ENCODE results near the gene CDR2.

DNA sequence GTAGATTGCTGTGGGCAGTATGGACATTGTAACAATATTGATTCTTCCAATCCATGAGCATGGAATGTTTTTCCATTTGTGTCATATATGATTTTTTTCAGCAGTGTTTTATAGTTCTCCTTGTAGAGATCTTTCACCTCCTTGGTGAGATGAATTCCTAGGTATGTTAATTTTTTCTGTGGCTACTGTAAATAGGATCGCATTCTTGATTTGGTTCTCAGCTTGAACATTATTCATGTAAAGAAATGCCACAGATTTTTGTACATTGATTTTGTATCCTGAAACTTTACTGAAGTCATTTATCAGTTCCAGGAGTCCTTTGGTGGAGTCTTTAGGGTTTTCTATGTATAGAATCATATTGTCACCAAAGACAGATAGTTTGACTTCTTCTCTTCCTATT, 19.7 kb upstream of the CDR2 start:
- TF ChIP-seq MEF2D (tag; conservative IDR thresholded peaks at IDR 0.05; ENCODE audit: low read depth) (no peak), POLR2A (conservative IDR thresholded peaks at IDR 0.05) (no peak), XRCC5 (IDR thresholded peaks at IDR 0.05; ENCODE audit: low read depth, low read length) (no peak), ETV6 (IDR thresholded peaks at IDR 0.05; ENCODE audit: borderline replicate concordance in 1 of 2, low read depth in 2 of 2, low read length in 1 of 2) (no peak), ETV6 (CRISPR knock-in tag; IDR thresholded peaks at IDR 0.05; ENCODE audit: borderline replicate concordance) (no peak), CBX5 (IDR thresholded peaks at IDR 0.05; ENCODE audit: borderline replicate concordance, low read depth) (no peak), ZNF282 (CRISPR knock-in tag; IDR thresholded peaks at IDR 0.05) (no peak)
- TF ChIP-seq, protein P1, sequence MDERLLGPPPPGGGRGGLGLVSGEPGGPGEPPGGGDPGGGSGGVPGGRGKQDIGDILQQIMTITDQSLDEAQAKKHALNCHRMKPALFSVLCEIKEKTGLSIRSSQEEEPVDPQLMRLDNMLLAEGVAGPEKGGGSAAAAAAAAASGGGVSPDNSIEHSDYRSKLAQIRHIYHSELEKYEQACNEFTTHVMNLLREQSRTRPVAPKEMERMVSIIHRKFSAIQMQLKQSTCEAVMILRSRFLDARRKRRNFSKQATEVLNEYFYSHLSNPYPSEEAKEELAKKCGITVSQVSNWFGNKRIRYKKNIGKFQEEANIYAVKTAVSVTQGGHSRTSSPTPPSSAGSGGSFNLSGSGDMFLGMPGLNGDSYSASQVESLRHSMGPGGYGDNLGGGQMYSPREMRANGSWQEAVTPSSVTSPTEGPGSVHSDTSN (CRISPR knock-in tag; IDR thresholded peaks at IDR 0.05; ENCODE audit: low read depth): no peak
- TF ChIP-seq, protein P1 (tag; conservative IDR thresholded peaks at IDR 0.05; ENCODE audit: low read depth): no peak
- TF ChIP-seq, protein P2, sequence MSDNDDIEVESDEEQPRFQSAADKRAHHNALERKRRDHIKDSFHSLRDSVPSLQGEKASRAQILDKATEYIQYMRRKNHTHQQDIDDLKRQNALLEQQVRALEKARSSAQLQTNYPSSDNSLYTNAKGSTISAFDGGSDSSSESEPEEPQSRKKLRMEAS (CRISPR knock-in tag; IDR thresholded peaks at IDR 0.05): no peak
- TF ChIP-seq, protein P3, sequence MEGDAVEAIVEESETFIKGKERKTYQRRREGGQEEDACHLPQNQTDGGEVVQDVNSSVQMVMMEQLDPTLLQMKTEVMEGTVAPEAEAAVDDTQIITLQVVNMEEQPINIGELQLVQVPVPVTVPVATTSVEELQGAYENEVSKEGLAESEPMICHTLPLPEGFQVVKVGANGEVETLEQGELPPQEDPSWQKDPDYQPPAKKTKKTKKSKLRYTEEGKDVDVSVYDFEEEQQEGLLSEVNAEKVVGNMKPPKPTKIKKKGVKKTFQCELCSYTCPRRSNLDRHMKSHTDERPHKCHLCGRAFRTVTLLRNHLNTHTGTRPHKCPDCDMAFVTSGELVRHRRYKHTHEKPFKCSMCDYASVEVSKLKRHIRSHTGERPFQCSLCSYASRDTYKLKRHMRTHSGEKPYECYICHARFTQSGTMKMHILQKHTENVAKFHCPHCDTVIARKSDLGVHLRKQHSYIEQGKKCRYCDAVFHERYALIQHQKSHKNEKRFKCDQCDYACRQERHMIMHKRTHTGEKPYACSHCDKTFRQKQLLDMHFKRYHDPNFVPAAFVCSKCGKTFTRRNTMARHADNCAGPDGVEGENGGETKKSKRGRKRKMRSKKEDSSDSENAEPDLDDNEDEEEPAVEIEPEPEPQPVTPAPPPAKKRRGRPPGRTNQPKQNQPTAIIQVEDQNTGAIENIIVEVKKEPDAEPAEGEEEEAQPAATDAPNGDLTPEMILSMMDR (IDR thresholded peaks at IDR 0.05 in 2 of 3, conservative IDR thresholded peaks at IDR 0.05 in 1 of 3; ENCODE audit: insufficient read depth in 2 of 3, low read depth in 1 of 3, low read length in 3 of 3): no peak
- TF ChIP-seq, protein P4, sequence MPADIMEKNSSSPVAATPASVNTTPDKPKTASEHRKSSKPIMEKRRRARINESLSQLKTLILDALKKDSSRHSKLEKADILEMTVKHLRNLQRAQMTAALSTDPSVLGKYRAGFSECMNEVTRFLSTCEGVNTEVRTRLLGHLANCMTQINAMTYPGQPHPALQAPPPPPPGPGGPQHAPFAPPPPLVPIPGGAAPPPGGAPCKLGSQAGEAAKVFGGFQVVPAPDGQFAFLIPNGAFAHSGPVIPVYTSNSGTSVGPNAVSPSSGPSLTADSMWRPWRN (IDR thresholded peaks at IDR 0.05; ENCODE audit: low read depth): no peak
- TF ChIP-seq, protein P5, sequence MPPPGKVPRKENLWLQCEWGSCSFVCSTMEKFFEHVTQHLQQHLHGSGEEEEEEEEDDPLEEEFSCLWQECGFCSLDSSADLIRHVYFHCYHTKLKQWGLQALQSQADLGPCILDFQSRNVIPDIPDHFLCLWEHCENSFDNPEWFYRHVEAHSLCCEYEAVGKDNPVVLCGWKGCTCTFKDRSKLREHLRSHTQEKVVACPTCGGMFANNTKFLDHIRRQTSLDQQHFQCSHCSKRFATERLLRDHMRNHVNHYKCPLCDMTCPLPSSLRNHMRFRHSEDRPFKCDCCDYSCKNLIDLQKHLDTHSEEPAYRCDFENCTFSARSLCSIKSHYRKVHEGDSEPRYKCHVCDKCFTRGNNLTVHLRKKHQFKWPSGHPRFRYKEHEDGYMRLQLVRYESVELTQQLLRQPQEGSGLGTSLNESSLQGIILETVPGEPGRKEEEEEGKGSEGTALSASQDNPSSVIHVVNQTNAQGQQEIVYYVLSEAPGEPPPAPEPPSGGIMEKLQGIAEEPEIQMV (tag; conservative IDR thresholded peaks at IDR 0.05; ENCODE audit: low read depth): no peak
- TF ChIP-seq, protein P6, sequence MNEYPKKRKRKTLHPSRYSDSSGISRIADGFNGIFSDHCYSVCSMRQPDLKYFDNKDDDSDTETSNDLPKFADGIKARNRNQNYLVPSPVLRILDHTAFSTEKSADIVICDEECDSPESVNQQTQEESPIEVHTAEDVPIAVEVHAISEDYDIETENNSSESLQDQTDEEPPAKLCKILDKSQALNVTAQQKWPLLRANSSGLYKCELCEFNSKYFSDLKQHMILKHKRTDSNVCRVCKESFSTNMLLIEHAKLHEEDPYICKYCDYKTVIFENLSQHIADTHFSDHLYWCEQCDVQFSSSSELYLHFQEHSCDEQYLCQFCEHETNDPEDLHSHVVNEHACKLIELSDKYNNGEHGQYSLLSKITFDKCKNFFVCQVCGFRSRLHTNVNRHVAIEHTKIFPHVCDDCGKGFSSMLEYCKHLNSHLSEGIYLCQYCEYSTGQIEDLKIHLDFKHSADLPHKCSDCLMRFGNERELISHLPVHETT (CRISPR knock-in tag; conservative IDR thresholded peaks at IDR 0.05 in 1 of 2, IDR thresholded peaks at IDR 0.05 in 1 of 2): no peak
